ENCODE measurements around the gene TMEM141. TPM values are rescaled to one million over a fixed set of nuclear protein-coding genes. Genes with fewer than 3 reads are reported as not detected.

TMEM141 gene
- total and polyA plus RNA-seq, 2 donors (not counting 3 experiments of a cell fraction or from before 2014, with no cell fraction given) = 43.2 to 146 TPM

DNA sequence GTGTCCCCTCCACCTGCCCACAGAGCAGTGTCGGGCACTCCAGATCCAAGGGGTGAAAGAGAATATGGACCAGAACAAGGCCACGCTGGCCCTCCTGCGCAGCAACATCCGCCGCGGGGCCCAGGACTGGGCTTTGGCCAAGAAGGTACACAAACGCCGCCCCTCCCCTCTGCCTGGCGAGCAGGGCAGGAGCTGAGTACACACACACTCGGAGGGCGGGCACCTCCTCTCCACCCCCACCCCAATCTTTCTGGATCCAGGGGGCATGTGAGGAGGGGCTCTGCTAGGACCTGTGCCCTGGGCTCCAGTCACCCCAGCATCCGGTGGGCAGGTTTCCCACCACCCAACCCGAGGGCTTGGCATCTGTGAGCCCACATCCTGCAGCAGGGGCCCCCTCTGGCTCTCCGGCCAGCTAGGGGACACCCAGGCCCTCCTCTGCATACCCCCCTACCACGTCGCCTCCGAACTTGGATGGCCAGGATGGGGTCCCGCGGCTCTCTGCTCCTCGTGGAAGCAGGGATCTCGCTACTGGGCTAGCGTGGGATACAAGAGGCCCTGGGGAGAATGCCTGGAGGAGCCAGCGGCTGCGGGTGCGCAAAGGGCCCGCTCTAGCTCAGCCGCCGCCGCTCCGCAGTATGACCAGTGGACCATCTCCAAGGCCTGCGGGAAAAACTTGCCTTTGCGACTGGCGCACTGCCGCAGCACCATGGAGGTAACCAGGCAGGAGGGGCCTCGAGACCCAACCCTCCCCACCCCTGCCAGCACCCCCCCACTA is 8.1 kb downstream of the TMEM141 start:
- H3K9me3 ChIP-seq (replicated peaks; ENCODE audit: control insufficient read depth, insufficient read depth, low read length) = no peaks in the 10 kb centered on the region
- H3K9me1 ChIP-seq (replicated peaks; ENCODE audit: control insufficient read depth, extremely low read depth, insufficient read depth, low read length) = no peaks in the 10 kb centered on the region
- no peak for TF ChIP-seq MYC (IDR thresholded peaks at IDR 0.05; ENCODE audit: low read depth, low read length)
- TF ChIP-seq, protein P1, sequence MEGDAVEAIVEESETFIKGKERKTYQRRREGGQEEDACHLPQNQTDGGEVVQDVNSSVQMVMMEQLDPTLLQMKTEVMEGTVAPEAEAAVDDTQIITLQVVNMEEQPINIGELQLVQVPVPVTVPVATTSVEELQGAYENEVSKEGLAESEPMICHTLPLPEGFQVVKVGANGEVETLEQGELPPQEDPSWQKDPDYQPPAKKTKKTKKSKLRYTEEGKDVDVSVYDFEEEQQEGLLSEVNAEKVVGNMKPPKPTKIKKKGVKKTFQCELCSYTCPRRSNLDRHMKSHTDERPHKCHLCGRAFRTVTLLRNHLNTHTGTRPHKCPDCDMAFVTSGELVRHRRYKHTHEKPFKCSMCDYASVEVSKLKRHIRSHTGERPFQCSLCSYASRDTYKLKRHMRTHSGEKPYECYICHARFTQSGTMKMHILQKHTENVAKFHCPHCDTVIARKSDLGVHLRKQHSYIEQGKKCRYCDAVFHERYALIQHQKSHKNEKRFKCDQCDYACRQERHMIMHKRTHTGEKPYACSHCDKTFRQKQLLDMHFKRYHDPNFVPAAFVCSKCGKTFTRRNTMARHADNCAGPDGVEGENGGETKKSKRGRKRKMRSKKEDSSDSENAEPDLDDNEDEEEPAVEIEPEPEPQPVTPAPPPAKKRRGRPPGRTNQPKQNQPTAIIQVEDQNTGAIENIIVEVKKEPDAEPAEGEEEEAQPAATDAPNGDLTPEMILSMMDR (IDR thresholded peaks at IDR 0.05; ENCODE audit: extremely low read depth in 1 of 2, insufficient read depth in 1 of 2, low read depth in 1 of 2, low read length in 2 of 2) = no peak
- TF ChIP-seq, protein P2, sequence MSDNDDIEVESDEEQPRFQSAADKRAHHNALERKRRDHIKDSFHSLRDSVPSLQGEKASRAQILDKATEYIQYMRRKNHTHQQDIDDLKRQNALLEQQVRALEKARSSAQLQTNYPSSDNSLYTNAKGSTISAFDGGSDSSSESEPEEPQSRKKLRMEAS (IDR thresholded peaks at IDR 0.05; ENCODE audit: insufficient read depth, insufficient read length) = no peak
- TF ChIP-seq GATA2 (IDR thresholded peaks at IDR 0.05; ENCODE audit: insufficient read depth, insufficient read length, low read depth, low read length) = no peak
- TF ChIP-seq EZH2 (IDR thresholded peaks at IDR 0.05; ENCODE audit: borderline replicate concordance, low read depth, low read length, severe bottlenecking) = no peak
- TF ChIP-seq FOS (IDR thresholded peaks at IDR 0.05; ENCODE audit: borderline replicate concordance, insufficient read depth, low read length) = no peak
- TF ChIP-seq POLR2AphosphoS5 (IDR thresholded peaks at IDR 0.05; ENCODE audit: insufficient read depth, low read depth, low read length) = no peak
- H3K27me3 ChIP-seq (ENCODE audit: control insufficient read depth in 2 of 2, insufficient read depth in 2 of 2, low read length in 2 of 2) = peaks cover 29 to 32% of the 10 kb centered on the region in 2 experiments
- intact Hi-C loops (cut with micrococcal nuclease) (no loop called here), dilution Hi-C loops (cut with MboI; ENCODE audit: extremely low pct_ligation_motif_present, low sequenced_read_pairs) (no loop called here)
- H2AFZ ChIP-seq (ENCODE audit: low read depth, low read length) = no peak overlapping the region
- H3K4me1 ChIP-seq (ENCODE audit: control insufficient read depth, extremely low read depth, insufficient read depth, low read length) = no peaks in the 10 kb centered on the region
- no peak overlapping the region for H3K27ac ChIP-seq (ENCODE audit: insufficient read depth, low read depth, low read length)
- no peak overlapping the region for H3K9ac ChIP-seq (replicated peaks; ENCODE audit: extremely low read depth, insufficient read depth, low read length)
- no peaks in the 10 kb centered on the region for H4K20me1 ChIP-seq (replicated peaks; ENCODE audit: control insufficient read depth, extremely low read depth, insufficient read depth, low read length)
- DNase-seq (ENCODE audit: low read depth, low spot score) (no peak), FAIRE-seq (no peak)
- ChIA-PET CTCF (interaction anchor here (1.5 kb wide), 1 partner anchor 230 kb away, joined by 5 read pairs; no protein-coding TSS in a partner anchor), POLR2A (no interaction called here)
- no peaks in the 10 kb centered on the region for H3K36me3 ChIP-seq (ENCODE audit: control insufficient read depth in 2 of 2, extremely low read depth in 1 of 2, insufficient read depth in 2 of 2, low read length in 2 of 2)
- no TSS peak for BruUV-seq (replicated peaks)
- no peaks in the 10 kb centered on the region for H3K79me2 ChIP-seq (ENCODE audit: control insufficient read depth, insufficient read depth, low read length)
- H3K4me3 ChIP-seq (replicated peaks in 1 of 3; ENCODE audit: insufficient read depth in 1 of 3, low read depth in 1 of 3, low read length in 3 of 3) = no peak overlapping the region
- H3K4me2 ChIP-seq (ENCODE audit: insufficient read depth, low read length) = no peak overlapping the region

All from endothelial cell of umbilical vein (primary cell).